H1 (cell line): ENCODE results near the gene KIF26B. TPM values are rescaled to one million over a fixed set of nuclear protein-coding genes. Genes with fewer than 3 reads are reported as not detected.
A peak's percentile ranks its signal among the peaks of the same experiment; 100 is the strongest.

Experiments used
- CTCF ChIA-PET: fragments of 300-600 bp; sonication (Branson Sonifier 250); formaldehyde crosslinking; loops from one replicate; lab custom pipeline; 2021; ENCODE audit not compliant: partially characterized antibody; lab: Charles Lee
- POLR2A ChIA-PET: fragments of 300-600 bp; sonication (Branson Sonifier 250); formaldehyde crosslinking; loops from one replicate; lab custom pipeline; 2021; ENCODE audit warnings: inconsistent platforms; ENCODE audit not compliant: partially characterized antibody; lab: Charles Lee
- DNase-seq, 2 experiments: peaks; one replicate each; pipeline versions ENCODE4 v3.0.0 to v3.0.0-alpha.2; 2010 to 2022; ENCODE audit warnings: low spot score in 2 of 2, low read depth in 1 of 2, mixed read lengths in 1 of 2
- FAIRE-seq: peaks from 2 replicates; lab custom pipeline; 2011; peaks lifted over from hg19 to GRCh38; lab: Jason Lieb, UNC
- H2AFZ ChIP-seq: 2 replicates; pipeline ENCODE4 v1.8.1; 2012; ENCODE audit warnings: low read length, inconsistent platforms
- H2AK5ac ChIP-seq: 2 replicates; pipeline ENCODE4 v1.6.1; 2013; ENCODE audit warnings: low read depth, low read length
- H2BK120ac ChIP-seq: replicated peaks from 2 replicates; pipeline ENCODE3; 2013; ENCODE audit warnings: low read depth, low read length, inconsistent platforms
- H2BK12ac ChIP-seq: 2 replicates; pipeline ENCODE4 v1.6.1; 2013; ENCODE audit warnings: low read depth, low read length
- H2BK15ac ChIP-seq: 2 replicates; pipeline ENCODE4 v1.6.1; 2013; ENCODE audit warnings: low read length
- H2BK20ac ChIP-seq: 2 replicates; pipeline ENCODE4 v1.6.1; 2013; ENCODE audit warnings: low read length
- H2BK5ac ChIP-seq: 2 replicates; pipeline ENCODE4 v1.6.1; 2013; ENCODE audit warnings: low read depth, low read length
- H3K14ac ChIP-seq: 2 replicates; pipeline ENCODE4 v1.6.1; 2013; ENCODE audit warnings: inconsistent platforms; ENCODE audit not compliant: insufficient read length
- H3K18ac ChIP-seq: 2 replicates; pipeline ENCODE4 v1.6.1; 2013; ENCODE audit warnings: low read length; ENCODE audit errors: extremely low read depth
- H3K23ac ChIP-seq: 2 replicates; pipeline ENCODE4 v1.6.1; 2013; ENCODE audit warnings: inconsistent platforms; ENCODE audit not compliant: insufficient read length
- H3K23me2 ChIP-seq: 2 replicates; pipeline ENCODE4 v1.6.1; 2013; ENCODE audit warnings: low read depth, low read length
- H3K27ac ChIP-seq: 2 replicates; pipeline ENCODE4 v1.6.1; 2011; ENCODE audit warnings: low read depth, low read length, inconsistent platforms
- H3K27me3 ChIP-seq, 4 experiments: replicated peaks in 1 of 4; 1 replicate in 1 of 4; 2 replicates in 3 of 4; pipeline versions ENCODE4 v1.6.1 to v1.8.1; 2011 to 2013; ENCODE audit warnings: low read length in 3 of 4, mild to moderate bottlenecking in 3 of 4, inconsistent platforms in 2 of 4, mixed read lengths in 2 of 4, moderate library complexity in 1 of 4; ENCODE audit not compliant: control insufficient read depth in 3 of 4, insufficient read depth in 3 of 4; ENCODE audit errors: extremely low read depth in 1 of 4
- H3K36me3 ChIP-seq, 4 experiments: 2 replicates each; pipeline versions ENCODE4 v1.6.1 to v1.8.1; 2011 to 2013; ENCODE audit warnings: mild to moderate bottlenecking in 4 of 4, low read length in 3 of 4, moderate library complexity in 2 of 4, control low read depth in 1 of 4, inconsistent platforms in 1 of 4; ENCODE audit not compliant: insufficient read depth in 4 of 4, control insufficient read depth in 2 of 4
- H3K4ac ChIP-seq: replicated peaks from 2 replicates; pipeline ENCODE3; 2013; ENCODE audit warnings: low read length, low read depth, mixed read lengths, inconsistent platforms; ENCODE audit not compliant: insufficient read length
- H3K4me1 ChIP-seq, 4 experiments: replicated peaks in 1 of 4; 1 replicate in 1 of 4; 2 replicates in 3 of 4; pipeline versions ENCODE4 v1.6.1 to v1.8.1; 2011 to 2013; ENCODE audit warnings: low read length in 3 of 4, inconsistent platforms in 2 of 4, mixed read lengths in 1 of 4; ENCODE audit not compliant: insufficient read depth in 4 of 4, control insufficient read depth in 3 of 4
- H3K4me2 ChIP-seq, 2 experiments: 2 replicates each; pipeline versions ENCODE4 v1.6.1 to v1.8.1; 2011 to 2013; ENCODE audit warnings: low read depth in 2 of 2, low read length in 2 of 2, control low read depth in 1 of 2, inconsistent platforms in 1 of 2, mild to moderate bottlenecking in 1 of 2; ENCODE audit not compliant: insufficient read depth in 1 of 2
- H3K4me3 ChIP-seq, 4 experiments: fragments of 200-600, 300-600 bp in 1 of 4; sonication (generic), shearing (Covaris generic), sonication (Bioruptor Twin) in 1 of 4; 2 replicates each; pipeline versions ENCODE4 v1.5.1 to v1.8.1; 2011 to 2016; ENCODE audit warnings: low read length in 4 of 4, low read depth in 3 of 4, control low read depth in 2 of 4, inconsistent platforms in 2 of 4, mild to moderate bottlenecking in 2 of 4, mixed read lengths in 1 of 4, moderate library complexity in 1 of 4; ENCODE audit not compliant: insufficient read depth in 2 of 4; ENCODE audit errors: extremely low read depth in 1 of 4
- H3K56ac ChIP-seq: replicated peaks from 2 replicates; pipeline ENCODE3; 2013; ENCODE audit warnings: low read depth, mild to moderate bottlenecking, mixed read lengths, low read length, inconsistent platforms; ENCODE audit not compliant: insufficient read length
- H3K79me1 ChIP-seq: 2 replicates; pipeline ENCODE4 v1.6.1; 2013; ENCODE audit warnings: low read depth, low read length, control low read depth
- H3K79me2 ChIP-seq, 2 experiments: 2 replicates each; pipeline versions ENCODE4 v1.6.1 to v1.8.1; 2012 to 2013; ENCODE audit warnings: low read length in 2 of 2, mild to moderate bottlenecking in 2 of 2, inconsistent platforms in 1 of 2; ENCODE audit not compliant: insufficient read depth in 2 of 2, control insufficient read depth in 1 of 2
- H3K9ac ChIP-seq, 4 experiments: replicated peaks in 1 of 4; 1 replicate in 1 of 4; 2 replicates in 3 of 4; pipeline versions ENCODE4 v1.6.1 to v1.8.1; 2011 to 2013; ENCODE audit warnings: low read depth in 3 of 4, low read length in 3 of 4, control low read depth in 2 of 4, mild to moderate bottlenecking in 2 of 4, moderate library complexity in 2 of 4, inconsistent platforms in 1 of 4; ENCODE audit errors: extremely low read depth in 1 of 4
- H3K9me3 ChIP-seq, 2 experiments: 2 replicates each; pipeline versions ENCODE4 v1.6.1 to v1.8.1; 2012 to 2013; ENCODE audit warnings: mild to moderate bottlenecking in 2 of 2, moderate library complexity in 2 of 2, control low read depth in 1 of 2, inconsistent platforms in 1 of 2, low read depth in 1 of 2, low read length in 1 of 2, mixed read lengths in 1 of 2; ENCODE audit not compliant: insufficient read depth in 2 of 2
- H4K20me1 ChIP-seq, 2 experiments: replicated peaks in 1 of 2; 2 replicates each; pipeline versions ENCODE3 to v1.8.1; 2011 to 2013; ENCODE audit warnings: inconsistent platforms in 2 of 2, low read length in 2 of 2, mild to moderate bottlenecking in 1 of 2; ENCODE audit not compliant: insufficient read depth in 2 of 2, control insufficient read depth in 1 of 2
- H4K5ac ChIP-seq: 2 replicates; pipeline ENCODE4 v1.6.1; 2013; ENCODE audit warnings: low read length, low read depth, mixed read lengths, inconsistent platforms; ENCODE audit not compliant: insufficient read length
- H4K8ac ChIP-seq: 2 replicates; pipeline ENCODE4 v1.8.0; 2013; ENCODE audit warnings: mild to moderate bottlenecking, moderate library complexity, low read length, inconsistent platforms; ENCODE audit not compliant: insufficient read depth; ENCODE audit errors: extremely low read depth
- H4K91ac ChIP-seq: replicated peaks from 2 replicates; pipeline ENCODE3; 2013; ENCODE audit warnings: low read length, mixed read lengths, inconsistent platforms; ENCODE audit not compliant: insufficient read length
- BACH1 ChIP-seq: IDR thresholded peaks from 2 replicates; pipeline ENCODE4 v1.6.1; 2012; ENCODE audit warnings: low read length, improper control_type of control experiment
- BRCA1 ChIP-seq: IDR thresholded peaks from 2 replicates; pipeline ENCODE4 v1.6.1; 2012; ENCODE audit warnings: low read depth, low read length, improper control_type of control experiment
- CBX5 ChIP-seq: fragments of 300-800, 300-1000 bp; sonication (generic); IDR thresholded peaks from 2 replicates; pipeline ENCODE4 v1.7.1; 2016; ENCODE audit warnings: antibody characterized with exemption, low read length, low read depth
- CHD2 ChIP-seq: IDR thresholded peaks from 2 replicates; pipeline ENCODE4 v1.6.1; 2012; ENCODE audit warnings: low read length, improper control_type of control experiment
- JUN ChIP-seq: IDR thresholded peaks from 2 replicates; pipeline ENCODE4 v1.6.1; 2011; ENCODE audit warnings: low read depth, mild to moderate bottlenecking, improper control_type of control experiment, low read length
- SP1 ChIP-seq: IDR thresholded peaks from 2 replicates; pipeline ENCODE4 v1.6.1; 2011; ENCODE audit warnings: low read depth, low read length
- TAF7 ChIP-seq: optimal IDR thresholded peaks from 2 replicates; pipeline ENCODE3; 2011; ENCODE audit warnings: low read depth, mild to moderate bottlenecking, inconsistent platforms, low read length, moderate library complexity, borderline replicate concordance
- TBP ChIP-seq: IDR thresholded peaks from 2 replicates; pipeline ENCODE4 v1.6.1; 2011; ENCODE audit warnings: low read depth, low read length, improper control_type of control experiment
- ZNF274 ChIP-seq: IDR thresholded peaks from 2 replicates; pipeline ENCODE4 v1.7.0; 2012; ENCODE audit warnings: low read length, borderline replicate concordance; ENCODE audit errors: extremely low read depth
- WGBS, 2 experiments: shearing (Covaris generic) in 1 of 2; methylation state at CpG; one replicate each; pipeline versions ENCODE4 v1.1.6 to v1.1.7; 2013 to 2015; ENCODE audit warnings: low lambda C conversion rate in 2 of 2, mixed read lengths in 2 of 2, inconsistent platforms in 1 of 2, low coverage in 1 of 2, missing lambda C conversion rate in 1 of 2; ENCODE audit not compliant: insufficient replicate concordance in 2 of 2, insufficient coverage in 1 of 2, insufficient read length in 1 of 2; ENCODE audit errors: extremely low coverage in 1 of 2, missing lambda C conversion rate in 1 of 2; 5-methylcytosine and 5-hydroxymethylcytosine counted together
- polyA plus RNA-seq, 7 experiments: library from polyadenylated mRNA; depleted of rRNA in 3 of 7; stranded (reverse) in 5 of 7; unstranded in 2 of 7; fragments of >200 nt in 5 of 7; fragments of 200-250 nt in 2 of 7; gene quantifications; 1 replicate in 5 of 7; 2 replicates in 1 of 7; 4 replicates in 1 of 7; pipeline versions ENCODE4 v1.2.1 to v1.2.3, GENCODE V29; 2011 to 2013; ENCODE audit warnings: missing spikeins in 2 of 7, mixed read lengths in 2 of 7
- total RNA-seq: library from RNA; stranded (reverse); fragmentation: NEBNext Ultra II Directional; extraction: Animal tissue kit (Norgen Biotek cat#: 25700); gene quantifications from 2 replicates; pipeline ENCODE4 v1.2.1, GENCODE V29; 2021

KIF26B gene
- total and polyA plus RNA-seq, 2 of the 8 experiments (the other 6 are each of a cell fraction or from before 2014, with no cell fraction given), result 0.06 to 0.28 TPM

DNA sequence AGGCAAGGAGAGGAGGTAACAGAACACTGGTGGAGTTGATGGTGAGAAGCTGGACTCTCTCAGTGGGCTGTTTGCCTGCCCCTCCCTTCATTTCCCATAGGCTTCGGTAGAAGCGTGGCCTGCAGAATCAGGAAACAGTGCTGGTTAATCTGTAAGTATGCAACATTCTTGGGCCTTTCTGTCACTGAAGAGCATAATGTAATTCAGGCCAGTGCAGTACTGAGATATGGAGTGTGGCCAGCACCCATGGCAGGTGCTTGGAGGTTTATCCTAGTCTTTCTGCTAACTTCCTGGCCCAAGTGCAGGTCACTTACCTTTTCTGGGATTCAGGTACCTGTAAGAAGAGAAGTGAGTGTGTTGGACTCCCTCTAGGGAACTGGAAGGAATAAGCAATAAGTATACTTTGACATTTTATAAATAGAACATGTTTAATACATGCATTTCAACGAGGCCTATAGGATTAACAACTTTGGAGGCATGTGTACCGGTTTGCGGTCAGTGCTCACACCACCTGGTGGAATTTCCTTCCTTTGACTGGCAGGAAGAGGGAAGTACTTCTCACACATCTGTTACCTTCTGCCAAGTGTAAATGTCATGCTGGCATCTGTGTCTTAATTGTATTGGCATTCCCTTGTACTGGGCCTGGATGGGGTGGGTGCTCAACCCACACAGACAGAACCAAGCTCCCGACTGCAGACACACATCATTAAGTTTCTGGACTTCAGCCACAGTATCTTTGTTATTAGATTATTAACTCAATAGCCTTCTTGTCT lies 105.5 kb downstream of the KIF26B start:
- peak in 1 of 2 experiments; percentile 30 for DNase-seq
- Histone ChIP-seq H3K23ac (no peak overlapping the region), H4K8ac (no peak overlapping the region), H4K91ac (no peak overlapping the region), H2BK15ac (no peak overlapping the region), H2AK5ac (no peak overlapping the region), H3K36me3 (no peaks in the 10 kb centered on the region), H3K4me1 (peaks cover 7 to 17% (median 10%) of the 10 kb centered on the region in 4 experiments; a peak in 6 of 7 replicates), H3K9ac (no peak overlapping the region), H3K14ac (no peak overlapping the region), H2BK5ac (no peak overlapping the region), H3K79me1 (no peaks in the 10 kb centered on the region), H3K4me2 (no peak overlapping the region), H3K4ac (no peak overlapping the region), H3K79me2 (no peaks in the 10 kb centered on the region)
- 85% methylated on average over 5 of the region's 6 CpGs; no CpG with 5 or more reads in 1 of the 2 experiments for WGBS, 2 experiments
- TF ChIP-seq JUN (no peak), ZNF274 (no peak), BRCA1 (no peak), SP1 (no peak), CHD2 (no peak), CBX5 (no peak), TAF7 (no peak), BACH1 (no peak), TBP (no peak)
- TF ChIP-seq, all 59 proteins: peak for 0
- no peak overlapping the region for H3K4me3 ChIP-seq
- H4K5ac ChIP-seq, result no peak overlapping the region
- POLR2A ChIA-PET, result no interaction called here
- 0 out of 2 replicates have a peak overlapping the region, but pooled peaks have one; percentile 34 for H2BK20ac ChIP-seq
- H2AFZ ChIP-seq, result no peak overlapping the region
- H3K27me3 ChIP-seq, result no peaks in the 10 kb centered on the region
- H4K20me1 ChIP-seq, result no peaks in the 10 kb centered on the region
- no peak overlapping the region for H3K27ac ChIP-seq
- CTCF ChIA-PET, result interaction anchor here (0.8 to 1.7 kb wide), 2 partner anchors 103 to 107 kb away, joined by 3 to 6 read pairs; no protein-coding TSS in a partner anchor
- FAIRE-seq, result no peak
- H2BK12ac ChIP-seq, result no peak overlapping the region
- no peak overlapping the region for H3K18ac ChIP-seq
- no peak overlapping the region for H2BK120ac ChIP-seq
- no peak overlapping the region for H3K56ac ChIP-seq
- no peaks in the 10 kb centered on the region for H3K23me2 ChIP-seq
- H3K9me3 ChIP-seq, result no peaks in the 10 kb centered on the region
